ENCODE data around the gene ATP6V1A.

ATP6V1A gene

DNA sequence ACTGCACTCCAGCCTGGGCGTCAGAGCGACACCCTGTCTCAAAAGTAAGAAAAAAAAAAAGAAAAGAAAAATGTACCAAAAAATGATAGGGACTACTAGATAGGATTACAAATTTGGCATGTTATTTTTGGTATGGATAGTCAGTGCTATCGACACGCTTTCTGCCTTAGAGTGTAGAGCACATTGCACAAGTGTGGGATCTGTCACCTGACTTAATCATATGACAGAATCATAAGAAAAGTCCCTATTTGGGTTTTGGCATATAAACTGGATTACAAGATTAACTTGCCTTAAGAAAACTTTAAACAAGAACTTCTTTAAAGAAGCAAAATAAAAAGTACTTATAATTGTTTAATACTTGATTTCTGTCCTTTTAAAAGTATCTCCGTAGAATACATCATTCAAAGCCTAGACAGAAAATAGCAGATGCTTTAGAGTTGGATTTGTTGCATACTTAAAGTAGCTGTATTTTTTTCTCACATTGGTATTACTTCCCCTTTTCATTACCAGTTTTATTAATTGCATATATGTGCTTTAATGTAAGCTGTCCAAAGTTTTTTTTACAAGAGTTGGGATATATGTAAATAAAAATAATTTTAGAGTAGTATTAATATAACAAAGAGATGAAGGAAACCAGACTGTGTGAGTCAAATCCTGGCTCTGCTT, 7.8 kb downstream of the ATP6V1A start:
- peaks cover 20% of the 10 kb centered on the region for H3K4me1 ChIP-seq (ENCODE audit: control insufficient read depth, low read length)
- H3K4me2 ChIP-seq (ENCODE audit: low read length): no peak overlapping the region
- H3K27ac ChIP-seq (ENCODE audit: low read depth, low read length): no peak overlapping the region
- H3F3A ChIP-seq (ENCODE audit: control insufficient read depth, insufficient read depth): no peaks in the 10 kb centered on the region
- H4K20me1 ChIP-seq (ENCODE audit: control insufficient read depth, insufficient read depth, low read depth, low read length): no peaks in the 10 kb centered on the region
- H3K9me2 ChIP-seq (replicated peaks; ENCODE audit: control insufficient read depth, low read length): no peaks in the 10 kb centered on the region
- H3K4me3 ChIP-seq (ENCODE audit: low read length): no peak overlapping the region
- H3K27me3 ChIP-seq (ENCODE audit: control insufficient read depth, low read length): no peaks in the 10 kb centered on the region
- peaks cover 37% of the 10 kb centered on the region for H3K79me2 ChIP-seq (ENCODE audit: control insufficient read depth, low read length)
- peaks cover 5% of the 10 kb centered on the region for H3K36me3 ChIP-seq (ENCODE audit: control insufficient read depth, low read length)
- no peaks in the 10 kb centered on the region for H3K9me3 ChIP-seq (ENCODE audit: control insufficient read depth, insufficient read depth, low read length)
- TF ChIP-seq, protein P1, sequence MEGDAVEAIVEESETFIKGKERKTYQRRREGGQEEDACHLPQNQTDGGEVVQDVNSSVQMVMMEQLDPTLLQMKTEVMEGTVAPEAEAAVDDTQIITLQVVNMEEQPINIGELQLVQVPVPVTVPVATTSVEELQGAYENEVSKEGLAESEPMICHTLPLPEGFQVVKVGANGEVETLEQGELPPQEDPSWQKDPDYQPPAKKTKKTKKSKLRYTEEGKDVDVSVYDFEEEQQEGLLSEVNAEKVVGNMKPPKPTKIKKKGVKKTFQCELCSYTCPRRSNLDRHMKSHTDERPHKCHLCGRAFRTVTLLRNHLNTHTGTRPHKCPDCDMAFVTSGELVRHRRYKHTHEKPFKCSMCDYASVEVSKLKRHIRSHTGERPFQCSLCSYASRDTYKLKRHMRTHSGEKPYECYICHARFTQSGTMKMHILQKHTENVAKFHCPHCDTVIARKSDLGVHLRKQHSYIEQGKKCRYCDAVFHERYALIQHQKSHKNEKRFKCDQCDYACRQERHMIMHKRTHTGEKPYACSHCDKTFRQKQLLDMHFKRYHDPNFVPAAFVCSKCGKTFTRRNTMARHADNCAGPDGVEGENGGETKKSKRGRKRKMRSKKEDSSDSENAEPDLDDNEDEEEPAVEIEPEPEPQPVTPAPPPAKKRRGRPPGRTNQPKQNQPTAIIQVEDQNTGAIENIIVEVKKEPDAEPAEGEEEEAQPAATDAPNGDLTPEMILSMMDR (IDR thresholded peaks at IDR 0.05; ENCODE audit: low read depth, low read length, poor library complexity, severe bottlenecking): no peak
- TF ChIP-seq EZH2phosphoT487 (IDR thresholded peaks at IDR 0.05; ENCODE audit: borderline replicate concordance, low read length): no peak

DNA sequence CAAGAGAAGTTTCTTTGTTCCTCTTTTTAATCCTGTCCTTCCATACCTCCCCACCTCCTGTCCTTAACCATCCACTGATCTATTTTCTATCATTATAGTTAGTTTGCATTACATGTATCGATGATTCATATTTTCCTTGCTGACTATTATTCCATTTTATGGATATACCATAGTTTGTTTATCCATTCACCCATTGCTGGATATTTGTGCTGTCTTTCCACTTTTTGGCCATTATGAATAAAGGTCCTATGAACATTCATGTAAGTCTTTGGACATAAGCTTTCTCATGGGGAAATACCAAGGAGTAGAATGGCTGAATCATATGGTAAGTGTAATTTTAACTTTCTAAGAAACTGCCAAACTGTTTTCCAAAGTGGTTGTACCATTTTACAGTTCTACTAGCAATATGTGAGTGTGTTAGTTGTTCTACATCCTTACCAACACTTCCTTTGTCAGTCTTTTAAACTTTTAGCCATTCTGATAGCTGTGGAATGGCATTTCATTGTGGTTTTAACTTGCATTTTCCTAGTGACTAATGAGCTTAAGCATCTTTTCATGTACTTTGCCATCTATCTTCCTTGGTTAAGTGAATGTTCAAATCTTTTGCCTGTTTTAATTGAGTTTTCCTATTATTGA, 11.7 kb downstream of the ATP6V1A start:
- Histone ChIP-seq H3K27me3 (ENCODE audit: control insufficient read depth, low read length) (no peaks in the 10 kb centered on the region), H3K4me2 (ENCODE audit: low read length) (no peak overlapping the region), H3K27ac (ENCODE audit: low read depth, low read length) (no peak overlapping the region), H4K20me1 (ENCODE audit: control insufficient read depth, insufficient read depth, low read depth, low read length) (no peaks in the 10 kb centered on the region), H3K4me3 (ENCODE audit: low read length) (no peak overlapping the region), H3K9me2 (replicated peaks; ENCODE audit: control insufficient read depth, low read length) (no peaks in the 10 kb centered on the region), H3K36me3 (ENCODE audit: control insufficient read depth, low read length) (peaks cover 3% of the 10 kb centered on the region; the same call in 1 of the 2 replicates), H3F3A (ENCODE audit: control insufficient read depth, insufficient read depth) (no peaks in the 10 kb centered on the region), H3K4me1 (ENCODE audit: control insufficient read depth, low read length) (peaks cover 14% of the 10 kb centered on the region), H3K79me2 (ENCODE audit: control insufficient read depth, low read length) (peaks cover 26% of the 10 kb centered on the region), H3K9me3 (ENCODE audit: control insufficient read depth, insufficient read depth, low read length) (no peaks in the 10 kb centered on the region)
- TF ChIP-seq EZH2phosphoT487 (IDR thresholded peaks at IDR 0.05; ENCODE audit: borderline replicate concordance, low read length): no peak
- TF ChIP-seq, protein P1 (IDR thresholded peaks at IDR 0.05; ENCODE audit: low read depth, low read length, poor library complexity, severe bottlenecking): no peak

DNA sequence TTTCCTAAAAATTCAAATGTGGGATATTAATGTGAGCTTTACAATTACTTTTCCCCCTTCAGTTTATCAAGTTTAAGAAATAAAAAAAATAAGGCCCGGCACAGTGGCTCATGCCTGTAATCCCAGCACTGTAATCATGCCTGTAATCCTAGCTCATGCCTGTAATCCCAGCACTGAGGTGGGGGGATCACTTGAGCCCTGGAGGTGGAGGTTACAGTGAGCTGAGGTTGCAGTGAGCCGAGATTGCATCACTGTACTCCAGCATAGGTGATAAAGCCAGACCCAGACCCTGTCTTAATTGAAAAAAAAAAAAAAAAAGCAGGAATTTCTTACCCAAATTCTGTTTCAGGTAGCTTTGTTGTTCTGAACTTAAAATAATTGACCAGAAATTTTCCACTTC, 17.9 kb downstream of the ATP6V1A start:
- no peak for TF ChIP-seq EZH2phosphoT487 (IDR thresholded peaks at IDR 0.05; ENCODE audit: borderline replicate concordance, low read length)
- TF ChIP-seq, protein P1 (IDR thresholded peaks at IDR 0.05; ENCODE audit: low read depth, low read length, poor library complexity, severe bottlenecking): no peak
- Histone ChIP-seq H3K79me2 (ENCODE audit: control insufficient read depth, low read length) (peaks cover 4% of the 10 kb centered on the region; the same call in 1 of the 2 replicates), H3K4me3 (ENCODE audit: low read length) (no peak overlapping the region), H3K9me3 (ENCODE audit: control insufficient read depth, insufficient read depth, low read length) (no peaks in the 10 kb centered on the region), H3K4me1 (ENCODE audit: control insufficient read depth, low read length) (no peaks in the 10 kb centered on the region), H4K20me1 (ENCODE audit: control insufficient read depth, insufficient read depth, low read depth, low read length) (no peaks in the 10 kb centered on the region), H3K9me2 (replicated peaks; ENCODE audit: control insufficient read depth, low read length) (no peaks in the 10 kb centered on the region), H3K36me3 (ENCODE audit: control insufficient read depth, low read length) (no peaks in the 10 kb centered on the region), H3K4me2 (ENCODE audit: low read length) (no peak overlapping the region), H3K27ac (ENCODE audit: low read depth, low read length) (no peak overlapping the region), H3F3A (ENCODE audit: control insufficient read depth, insufficient read depth) (no peaks in the 10 kb centered on the region), H3K27me3 (ENCODE audit: control insufficient read depth, low read length) (no peaks in the 10 kb centered on the region)
